Measurements from ENCODE around the gene NECAB3. TPM values are rescaled to one million over a fixed set of nuclear protein-coding genes. Genes with fewer than 3 reads are reported as not detected.

The NECAB3 gene
- total and polyA plus RNA-seq, 8 donors = 22.3 to 72.9 (median 33.2) TPM

DNA sequence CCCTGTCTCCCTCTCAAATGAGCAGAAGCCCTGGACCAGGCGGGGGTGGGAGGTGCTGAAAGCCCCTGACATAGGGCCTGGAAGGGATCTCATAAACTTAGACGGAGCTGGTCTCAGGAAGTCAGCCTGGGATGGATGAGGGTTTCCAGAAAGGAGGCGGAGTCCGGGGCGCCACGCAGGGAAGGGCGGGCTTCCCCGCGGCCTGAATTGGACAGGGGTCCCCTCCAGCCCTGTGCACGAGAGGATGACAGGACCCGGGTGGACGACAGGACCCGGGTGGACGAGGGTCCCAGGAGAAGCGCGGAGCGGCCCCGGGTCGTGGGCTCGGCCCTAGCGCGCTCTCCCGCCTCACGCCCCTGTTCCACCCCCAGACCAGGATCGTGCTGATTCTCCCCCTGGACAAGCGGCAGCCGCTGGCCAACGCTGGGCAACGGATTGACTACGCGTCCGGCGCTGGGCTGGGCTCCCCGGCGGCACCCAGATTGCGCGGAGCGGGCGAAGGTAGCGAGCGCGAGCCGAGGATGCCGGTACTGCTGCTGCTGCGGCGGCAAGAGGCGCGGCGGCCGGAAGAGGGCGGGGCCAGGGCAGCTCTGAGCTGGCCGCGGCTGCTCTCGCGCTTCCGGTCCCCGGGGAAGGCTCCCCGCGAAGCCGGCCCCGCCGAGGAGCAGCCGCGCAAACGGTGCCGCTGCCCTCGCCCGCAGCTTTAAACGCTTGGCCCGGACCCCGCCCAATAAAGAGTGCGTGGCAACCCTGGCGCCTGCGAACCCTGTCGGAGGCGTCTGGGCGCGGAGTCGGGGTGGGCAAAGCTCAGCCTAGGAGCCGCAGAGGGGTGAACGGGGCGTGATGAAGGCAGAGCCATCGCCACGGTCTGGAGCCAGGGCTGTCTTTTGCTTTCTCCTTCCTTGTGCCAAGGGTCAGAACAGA lies 10.8 kb downstream of the NECAB3 start:
- Histone ChIP-seq H3K4me1 (peaks cover 18 to 50% of the 10 kb centered on the region in 2 donors), H3K4me3 (peak overlapping the region; percentile 67 to 74), H3K27me3 (no peaks in the 10 kb centered on the region), H3K27ac (peak overlapping the region; percentile 77 to 85), H3K36me3 (peaks cover 0 to 14% of the 10 kb centered on the region in 2 donors), H3K9me3 (no peaks in the 10 kb centered on the region)
- DNase-seq = peak in 3 of 4 donors; percentile 84 to 99 (median 89)
- ATAC-seq = peak; percentile 69
- TF ChIP-seq, protein P1, sequence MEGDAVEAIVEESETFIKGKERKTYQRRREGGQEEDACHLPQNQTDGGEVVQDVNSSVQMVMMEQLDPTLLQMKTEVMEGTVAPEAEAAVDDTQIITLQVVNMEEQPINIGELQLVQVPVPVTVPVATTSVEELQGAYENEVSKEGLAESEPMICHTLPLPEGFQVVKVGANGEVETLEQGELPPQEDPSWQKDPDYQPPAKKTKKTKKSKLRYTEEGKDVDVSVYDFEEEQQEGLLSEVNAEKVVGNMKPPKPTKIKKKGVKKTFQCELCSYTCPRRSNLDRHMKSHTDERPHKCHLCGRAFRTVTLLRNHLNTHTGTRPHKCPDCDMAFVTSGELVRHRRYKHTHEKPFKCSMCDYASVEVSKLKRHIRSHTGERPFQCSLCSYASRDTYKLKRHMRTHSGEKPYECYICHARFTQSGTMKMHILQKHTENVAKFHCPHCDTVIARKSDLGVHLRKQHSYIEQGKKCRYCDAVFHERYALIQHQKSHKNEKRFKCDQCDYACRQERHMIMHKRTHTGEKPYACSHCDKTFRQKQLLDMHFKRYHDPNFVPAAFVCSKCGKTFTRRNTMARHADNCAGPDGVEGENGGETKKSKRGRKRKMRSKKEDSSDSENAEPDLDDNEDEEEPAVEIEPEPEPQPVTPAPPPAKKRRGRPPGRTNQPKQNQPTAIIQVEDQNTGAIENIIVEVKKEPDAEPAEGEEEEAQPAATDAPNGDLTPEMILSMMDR (IDR thresholded peaks at IDR 0.05) = peak in 1 of 2 donors; percentile 9
- intact Hi-C loops (cut with DNase I) = no loop called here

DNA sequence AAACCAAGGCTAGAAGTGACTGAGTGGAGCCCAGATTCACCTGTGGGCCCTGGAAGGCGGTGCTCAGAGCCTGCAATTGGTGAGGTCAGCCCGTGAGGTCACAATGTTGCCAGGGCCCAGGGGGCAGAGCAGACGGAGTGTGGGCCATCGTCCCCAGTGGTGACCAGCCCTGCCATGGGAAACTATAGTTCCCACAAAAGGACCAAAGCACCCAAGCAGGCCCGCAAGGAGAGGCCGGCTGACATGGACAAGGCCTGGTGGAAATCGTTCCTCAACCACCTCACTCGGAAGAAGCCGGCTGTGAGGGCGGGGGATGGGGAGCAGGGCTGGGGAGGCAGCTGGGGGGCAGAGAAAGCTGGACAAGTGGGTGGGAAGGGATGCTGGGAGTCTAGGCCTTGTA lies 12.1 kb downstream of the NECAB3 start, which contains the start of gene C20orf144:
TSS of gene C20orf144 (plus strand) at position 156 of the 400 bp plus-strand sequence. CDS start at position 175, 19 bp downstream.
- Histone ChIP-seq H3K9me3 (no peaks in the 10 kb centered on the region), H3K36me3 (peaks cover 0 to 25% of the 10 kb centered on the region in 2 donors), H3K27me3 (no peaks in the 10 kb centered on the region), H3K27ac (peak within 1 kb of the TSS; percentile 77 to 85), H3K4me1 (peaks cover 11 to 37% of the 10 kb centered on the region in 2 donors), H3K4me3 (peak within 1 kb of the TSS; percentile 67 to 74)
- intact Hi-C loops (cut with DNase I) = no loop called here
- DNase-seq = peak in 1 of 4 donors; percentile 59
- no peak for ATAC-seq
- TF ChIP-seq, protein P1 (IDR thresholded peaks at IDR 0.05) = no peak

DNA sequence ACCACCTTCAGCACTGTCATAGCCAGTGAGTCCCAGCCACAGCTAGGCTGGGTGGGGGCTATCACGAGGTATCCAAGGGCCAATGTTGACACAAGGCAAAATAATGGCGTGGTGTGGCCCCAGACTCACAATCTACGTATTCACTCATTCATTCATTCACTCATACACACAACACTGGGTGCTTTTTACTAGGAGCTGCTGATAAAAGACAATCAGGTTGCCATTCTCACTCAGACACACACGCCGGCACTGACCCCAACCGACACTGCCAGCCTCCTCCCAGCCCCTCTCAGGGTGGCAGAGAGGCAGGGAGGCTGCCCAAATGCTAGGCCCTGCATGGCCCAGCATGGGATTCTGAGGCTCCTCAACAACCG lies 13.6 kb downstream of the NECAB3 start:
- ATAC-seq (no peak), DNase-seq (peak in 1 of 4 donors; percentile 43)
- no peaks in the 10 kb centered on the region for H3K27me3 ChIP-seq
- TF ChIP-seq, protein P1 (IDR thresholded peaks at IDR 0.05) = no peak
- H3K4me1 ChIP-seq = peaks cover 5 to 26% of the 10 kb centered on the region in 2 donors
- H3K36me3 ChIP-seq = peaks cover 0 to 32% of the 10 kb centered on the region in 2 donors
- H3K27ac ChIP-seq = no peak overlapping the region
- no peak overlapping the region for H3K4me3 ChIP-seq
- no peaks in the 10 kb centered on the region for H3K9me3 ChIP-seq
- intact Hi-C loops (cut with DNase I) = no loop called here

DNA sequence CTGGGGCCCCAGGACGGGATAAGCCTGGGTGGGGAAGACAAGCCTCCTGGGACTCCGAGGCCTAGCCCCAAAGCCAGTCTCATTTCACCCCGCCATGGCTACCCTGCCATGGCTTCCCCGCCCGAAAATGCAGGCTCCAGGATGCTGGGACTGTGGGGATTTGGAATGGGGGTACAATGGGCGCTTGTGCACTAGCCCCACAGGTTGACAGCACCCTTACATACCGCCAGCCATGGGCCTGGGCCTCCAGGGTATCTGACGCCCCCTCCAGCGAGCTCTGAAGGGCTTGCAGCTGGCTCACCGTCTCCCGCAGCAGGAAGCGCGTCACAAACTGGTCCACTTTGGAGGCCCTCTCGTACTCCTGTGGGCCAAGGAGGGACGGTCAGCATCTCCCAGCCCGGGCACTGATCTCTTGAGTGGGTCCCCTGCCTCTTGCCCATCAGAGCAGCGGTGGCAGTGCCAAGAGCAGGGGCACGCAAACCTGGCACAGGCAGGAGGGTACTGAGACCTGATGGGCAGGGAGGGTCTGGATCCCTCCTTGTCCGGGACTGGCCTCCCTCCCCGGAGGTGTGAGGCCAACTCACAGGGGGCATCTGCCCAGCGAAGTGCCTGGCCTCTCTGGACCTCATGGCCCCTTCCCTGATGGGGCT lies 14.1 kb downstream of the NECAB3 start:
- intact Hi-C loops (cut with DNase I) = no loop called here
- H3K4me1 ChIP-seq = peaks cover 5 to 22% of the 10 kb centered on the region in 2 donors
- ATAC-seq = no peak
- TF ChIP-seq, protein P1 (IDR thresholded peaks at IDR 0.05) = no peak
- H3K4me3 ChIP-seq = no peak overlapping the region
- peak in 1 of 4 donors; percentile 68 for DNase-seq
- no peaks in the 10 kb centered on the region for H3K9me3 ChIP-seq
- H3K36me3 ChIP-seq = peaks cover 0 to 32% of the 10 kb centered on the region in 2 donors
- H3K27me3 ChIP-seq = no peaks in the 10 kb centered on the region
- no peak overlapping the region for H3K27ac ChIP-seq
